Kidney capillary endothelial cell (primary cell): ENCODE results near the gene TSPEAR.
"Not testable (repeated sequence)": the region's sequence is repeated elsewhere in the genome, so short reads cannot be mapped to it uniquely, and the experiment has no call there.

Experiments
- DNase-seq: peaks from one replicate; pipeline ENCODE4 v3.0.0-alpha.2; 2018; ENCODE audit warnings: low spot score

The TSPEAR gene

GRCh38 chr21:44702111-44702972 lies 9.0 kb downstream of the TSPEAR start:
- DNase-seq = no peak

GRCh38 chr21:44701541-44701940 lies 9.8 kb downstream of the TSPEAR start:
- no peak for DNase-seq

GRCh38 chr21:44701023-44701400 lies 10.4 kb downstream of the TSPEAR start:
- DNase-seq = no peak

- no peak for DNase-seq
Observed at GRCh38 chr21:44700101-44701022, 11.0 kb downstream of the TSPEAR start.

GRCh38 chr21:44699502-44700001 lies 11.8 kb downstream of the TSPEAR start:
- DNase-seq = no peak

GRCh38 chr21:44697811-44698734 lies 13.3 kb downstream of the TSPEAR start:
- no peak for DNase-seq

GRCh38 chr21:44697172-44697810 lies 14.1 kb downstream of the TSPEAR start, which contains the start of gene KRTAP10-12:
Gene KRTAP10-12, plus strand, starts transcription at chr21:44697172. Its CDS starts 30 bp downstream, at chr21:44697202.
- not testable (repeated sequence) for DNase-seq

- DNase-seq = no peak
Observed at GRCh38 chr21:44696572-44696971, 14.8 kb downstream of the TSPEAR start.

GRCh38 chr21:44695641-44696040 lies 15.7 kb downstream of the TSPEAR start:
- no peak for DNase-seq

GRCh38 chr21:44695184-44695583 lies 16.2 kb downstream of the TSPEAR start:
- no peak for DNase-seq

GRCh38 chr21:44694776-44695175 lies 16.6 kb downstream of the TSPEAR start:
- no peak for DNase-seq

- DNase-seq = no peak
Observed at GRCh38 chr21:44692798-44693512, 18.4 kb downstream of the TSPEAR start.

- no peak for DNase-seq
Observed at GRCh38 chr21:44691686-44692085, 19.7 kb downstream of the TSPEAR start.

- not testable (repeated sequence) for DNase-seq
Observed at GRCh38 chr21:44689740-44690139, 21.6 kb downstream of the TSPEAR start.

- DNase-seq = no peak
Observed at GRCh38 chr21:44687671-44688070, 23.7 kb downstream of the TSPEAR start.

GRCh38 chr21:44686843-44687561 lies 24.4 kb downstream of the TSPEAR start:
- DNase-seq = no peak

GRCh38 chr21:44686000-44686781 lies 25.2 kb downstream of the TSPEAR start:
- DNase-seq = no peak

- not testable (repeated sequence) for DNase-seq
Observed at GRCh38 chr21:44685050-44685449, 26.3 kb downstream of the TSPEAR start.

- no peak for DNase-seq
Observed at GRCh38 chr21:44684483-44684882, 26.9 kb downstream of the TSPEAR start.
